ENCODE results near the gene TNS2.

Gene TNS2

DNA sequence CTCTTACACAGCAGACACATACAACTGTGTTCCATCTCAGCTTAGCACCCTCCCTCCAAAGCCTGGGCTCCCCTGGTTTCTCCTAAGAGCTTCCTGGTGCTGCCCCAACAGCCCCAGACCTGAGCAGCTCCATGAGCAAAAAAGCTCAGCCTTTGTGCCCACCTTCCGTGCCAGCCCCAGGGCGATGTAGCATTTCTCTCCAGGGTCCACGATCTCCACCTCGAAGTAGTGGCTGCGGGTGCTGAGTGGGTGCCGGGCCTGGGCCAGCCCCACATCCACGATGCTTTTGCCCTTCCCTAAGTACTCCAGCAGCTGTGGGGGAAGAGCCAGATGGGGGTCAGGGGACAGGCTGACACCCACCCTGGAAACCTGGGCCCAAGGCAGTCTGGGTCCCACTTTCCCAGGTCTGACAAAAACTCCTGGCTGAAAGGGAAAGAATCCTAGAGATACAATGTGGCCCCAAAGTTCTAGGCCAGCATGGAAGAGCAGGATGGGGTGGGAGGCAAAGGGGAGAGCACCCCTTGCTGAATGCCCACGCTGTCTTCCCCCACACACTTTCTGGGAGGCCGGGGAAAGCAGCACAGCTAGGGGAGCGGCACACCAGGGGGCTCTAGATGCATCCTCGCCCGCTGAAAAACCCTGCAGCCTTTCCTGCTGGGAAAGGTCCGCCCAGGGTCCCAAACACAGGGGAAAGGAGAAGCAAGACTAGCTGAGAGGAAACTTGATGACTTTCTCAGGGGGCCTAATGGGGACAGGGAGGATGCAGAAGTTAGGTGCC lies 18.3 kb downstream of the TNS2 start:
- no peak for DNase-seq (ENCODE audit: low read depth in 3 of 3)

DNA sequence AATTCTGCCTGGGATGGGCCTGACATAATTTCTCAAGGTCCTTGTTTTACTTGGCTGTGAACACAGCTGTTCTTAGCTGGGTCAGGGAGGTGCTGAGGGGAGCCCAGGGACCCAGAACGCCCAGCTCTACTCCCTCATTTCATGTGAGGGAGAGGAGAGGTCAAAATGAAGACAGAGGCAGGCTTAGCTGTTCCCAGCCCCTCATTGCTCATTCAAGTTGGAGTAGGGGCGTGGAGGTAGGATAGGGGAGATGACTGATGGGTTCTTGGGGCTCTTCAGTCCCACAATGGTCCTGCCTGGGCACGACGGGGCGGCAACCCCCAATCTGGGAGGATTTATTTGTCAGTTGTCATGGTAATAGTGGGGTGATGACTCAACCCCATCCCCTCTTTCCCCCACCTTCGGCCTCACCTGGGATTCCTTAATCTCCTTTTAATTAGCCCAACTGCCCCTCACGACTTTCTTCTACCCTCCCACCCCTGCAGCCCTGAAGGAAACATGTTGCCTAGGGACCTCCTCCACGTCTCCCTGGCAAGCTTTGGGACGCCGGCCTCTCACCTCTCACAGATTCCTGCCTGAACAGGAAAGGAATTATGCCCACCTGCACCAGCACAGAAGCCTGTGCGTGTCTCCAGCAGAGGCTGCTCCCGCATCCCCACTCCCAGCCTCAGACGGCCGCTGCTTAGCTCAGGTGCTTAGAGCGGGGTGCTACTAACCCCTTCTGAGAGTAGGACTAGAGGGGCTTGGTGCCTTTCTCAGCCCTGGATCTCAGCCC lies 19.1 kb downstream of the TNS2 start:
- no peak for DNase-seq (ENCODE audit: low read depth in 3 of 3)

DNA sequence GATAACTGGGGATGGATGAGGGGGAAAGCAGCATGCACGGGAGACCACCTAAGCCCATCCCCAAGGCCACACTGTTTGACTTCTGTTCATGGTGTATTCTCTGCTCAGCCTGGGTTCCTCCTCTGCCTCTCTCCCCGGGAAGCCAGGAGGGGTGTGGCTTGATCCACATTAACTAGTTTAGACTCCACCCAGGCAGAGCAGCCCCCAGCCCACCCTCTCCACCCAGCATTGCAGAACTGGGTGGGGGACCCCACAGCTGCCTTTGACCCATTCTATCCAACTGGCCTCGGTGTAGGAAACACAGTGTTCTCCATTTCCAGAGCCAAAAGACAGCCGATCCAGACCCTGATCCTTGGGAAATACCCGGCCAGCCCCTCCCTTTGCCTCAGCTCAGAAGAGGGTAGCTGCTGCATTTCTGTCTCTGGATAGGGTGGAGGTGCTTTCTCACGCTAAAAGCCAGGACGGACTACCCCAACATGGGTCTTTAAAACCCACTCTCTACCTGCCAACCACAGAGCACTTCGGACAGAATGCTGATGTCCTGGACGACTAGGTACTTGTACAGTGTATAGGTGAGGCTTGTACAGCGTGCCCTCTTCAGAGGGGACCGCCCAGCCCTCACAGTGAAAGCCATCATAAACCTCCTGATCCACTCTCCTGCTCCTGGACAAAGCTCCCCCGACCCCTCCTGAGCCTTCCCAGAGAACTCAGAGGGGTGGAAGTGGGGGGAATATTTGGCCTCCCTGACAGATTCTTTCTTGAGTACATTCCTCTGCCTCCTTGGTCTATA lies 20.0 kb downstream of the TNS2 start:
- DNase-seq (ENCODE audit: low read depth in 3 of 3) = no peak

DNA sequence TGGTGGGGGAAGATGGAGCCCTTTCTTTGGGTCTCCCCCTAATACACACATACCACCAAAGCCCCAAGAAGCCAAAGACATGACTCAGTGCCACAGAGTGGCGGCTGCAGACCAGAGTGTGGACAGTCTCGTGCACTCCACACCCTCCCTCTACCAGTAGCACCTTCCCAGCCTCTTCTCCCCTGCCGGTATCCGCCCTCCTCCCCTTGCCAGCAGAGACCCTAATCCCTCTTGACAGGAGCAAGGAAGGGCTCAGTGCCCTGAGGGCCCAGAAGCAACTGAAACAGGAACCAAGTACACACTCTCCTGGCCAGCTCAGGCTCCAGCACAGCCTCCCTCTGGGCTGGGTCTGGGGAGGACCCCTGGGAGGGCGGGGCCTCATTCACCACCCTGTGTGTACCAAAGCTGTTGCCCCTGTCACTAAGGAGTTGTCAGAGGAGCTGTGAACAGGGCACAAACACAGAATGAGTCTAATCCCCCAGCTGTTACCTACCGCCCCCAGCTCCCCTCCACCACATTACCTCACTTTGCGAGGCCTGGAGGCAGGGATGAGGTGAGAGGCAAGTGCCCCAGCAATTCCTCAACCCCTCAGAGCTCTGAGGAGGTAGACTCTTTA lies 21.1 kb downstream of the TNS2 start:
- DNase-seq (ENCODE audit: low read depth in 3 of 3) = no peak

DNA sequence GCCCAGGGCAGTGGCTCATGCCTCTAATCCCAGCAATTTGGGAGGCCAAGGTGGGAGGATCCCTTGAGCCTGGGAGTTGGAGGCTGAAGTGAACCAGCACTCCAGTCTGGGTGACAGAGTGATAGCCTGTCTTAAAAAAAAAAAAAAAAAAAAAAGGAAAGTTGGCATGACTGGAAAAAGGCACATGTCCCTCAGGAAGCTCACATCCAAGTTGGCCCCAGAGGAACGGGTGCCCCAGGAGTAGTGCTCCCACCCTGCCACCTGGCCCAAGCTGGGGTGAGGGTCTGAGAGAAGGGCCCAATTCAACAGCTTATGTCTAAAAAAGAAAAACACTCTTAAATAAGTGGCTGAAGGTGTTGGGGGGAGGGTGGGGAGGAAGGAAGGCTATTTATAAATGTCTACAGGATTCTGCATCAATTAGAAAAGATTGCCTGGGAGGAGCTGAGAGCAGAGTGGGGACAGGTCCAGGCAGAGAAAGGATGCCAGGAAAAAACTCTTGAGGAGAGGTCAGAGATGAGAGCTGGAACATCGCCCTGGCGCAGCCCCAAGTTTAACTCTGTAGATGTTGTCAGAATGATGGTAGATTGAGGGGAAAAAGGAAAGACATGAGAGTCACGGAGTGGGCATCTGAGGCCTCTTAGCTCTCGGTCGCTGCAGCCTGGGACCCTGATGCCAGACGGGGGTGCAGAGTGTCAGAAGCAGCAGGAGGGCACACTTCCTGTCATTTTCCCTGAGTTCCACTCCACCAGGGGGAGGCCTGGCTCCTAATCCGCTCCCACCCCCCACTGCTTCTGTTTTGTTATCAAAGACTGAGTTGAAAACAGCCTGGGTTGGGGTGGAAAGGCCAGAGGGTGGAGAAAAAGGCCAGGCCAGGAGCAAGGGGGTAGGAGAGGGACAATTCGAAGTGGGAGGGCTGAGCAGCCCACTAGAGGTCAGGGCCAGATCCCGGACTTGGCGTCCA lies 22.0 kb downstream of the TNS2 start:
- DNase-seq (ENCODE audit: low read depth in 3 of 3) = no peak

DNA sequence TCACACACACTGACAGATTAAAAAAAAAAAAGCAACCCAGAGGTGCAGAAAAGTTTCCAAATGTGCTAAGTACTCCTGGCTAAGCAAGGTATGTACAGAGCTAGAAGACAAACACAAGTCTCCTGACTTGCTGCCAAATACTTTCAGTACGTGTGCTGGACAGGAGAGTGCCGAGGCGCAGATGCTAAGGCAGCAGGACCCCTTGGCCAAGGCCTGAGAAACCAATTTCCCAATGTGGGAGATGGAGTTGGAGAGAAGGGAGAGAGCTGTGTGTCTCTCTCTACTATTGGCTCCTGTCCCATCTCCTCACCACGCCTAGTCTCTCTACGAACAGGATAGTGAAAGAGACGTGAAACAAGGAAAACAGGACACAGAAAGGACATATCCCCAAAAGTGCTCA lies 24.0 kb downstream of the TNS2 start:
- no peak for DNase-seq (ENCODE audit: low read depth in 3 of 3)

DNA sequence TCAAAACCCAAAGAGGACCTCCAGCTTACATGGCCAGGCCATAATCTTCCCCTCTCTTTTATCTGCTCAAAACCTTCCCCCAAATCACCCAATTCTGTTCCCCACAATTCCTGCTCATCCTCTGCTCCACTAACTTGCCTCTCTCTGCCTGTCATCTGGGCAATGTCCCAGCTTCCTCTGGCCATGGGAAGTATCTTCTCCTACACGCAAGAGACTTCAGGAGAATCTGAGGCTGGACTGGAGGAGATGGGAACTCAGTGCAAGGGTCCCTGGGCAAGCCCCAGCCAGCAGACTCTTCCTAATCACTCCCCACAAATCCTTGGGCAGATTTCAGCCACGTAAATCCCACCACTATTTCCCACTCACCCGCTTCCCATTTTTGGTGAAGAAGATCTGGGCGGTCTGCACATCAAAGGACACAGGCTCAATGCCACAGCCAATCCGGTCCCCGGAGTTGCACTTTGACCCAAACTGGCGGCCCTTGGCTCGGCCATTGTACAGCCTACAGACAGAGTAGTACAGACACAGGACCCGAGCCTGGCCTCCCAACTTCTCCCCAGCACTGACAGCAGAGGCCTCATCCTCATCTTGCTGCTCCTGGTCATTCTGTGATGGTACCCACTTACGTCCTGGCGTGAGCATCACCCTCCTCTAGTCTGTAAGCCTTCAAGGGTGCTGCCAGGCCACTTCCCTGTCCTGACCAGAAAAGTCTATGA lies 24.6 kb downstream of the TNS2 start:
- no peak for DNase-seq (ENCODE audit: low read depth in 3 of 3)

DNA sequence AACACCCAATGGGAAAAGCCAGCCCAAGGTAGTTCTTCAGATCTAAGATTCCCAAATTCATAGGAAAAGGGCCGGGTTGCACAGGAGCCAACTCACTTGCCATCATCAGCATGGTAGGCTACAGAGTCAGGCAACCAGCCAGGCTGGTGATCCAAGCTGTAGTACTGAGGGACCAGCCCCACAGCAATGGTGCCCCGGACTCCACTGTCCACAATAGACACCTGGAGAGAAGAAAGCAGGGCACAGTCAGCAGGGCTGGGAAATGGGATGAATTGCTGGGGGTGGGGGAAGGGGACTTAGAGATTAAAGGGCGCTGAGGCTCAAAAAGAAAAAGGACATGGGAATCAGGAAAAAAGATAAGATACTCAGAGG lies 25.1 kb downstream of the TNS2 start:
- DNase-seq (ENCODE audit: low read depth in 3 of 3) = no peak

DNA sequence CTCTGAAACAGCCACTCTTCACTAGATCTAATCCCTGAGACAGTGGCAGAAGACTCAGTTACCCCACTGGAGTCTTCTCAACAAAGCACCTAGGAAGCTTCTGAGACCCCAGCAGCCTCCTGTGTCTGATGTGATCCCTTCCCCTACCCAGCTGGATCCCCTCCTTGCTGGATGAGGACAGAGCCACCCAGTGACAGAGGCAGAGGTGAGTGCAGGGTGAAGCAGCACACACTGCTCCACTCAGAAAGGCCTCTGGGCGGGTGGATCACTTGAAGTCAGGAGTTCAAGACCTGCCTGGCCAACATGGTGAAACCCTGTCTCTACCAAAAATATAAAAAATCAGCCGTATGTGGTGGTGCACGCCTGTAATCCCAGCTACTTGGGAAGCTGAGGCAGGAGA lies 26.6 kb downstream of the TNS2 start:
- DNase-seq (ENCODE audit: low read depth in 3 of 3) = no peak

DNA sequence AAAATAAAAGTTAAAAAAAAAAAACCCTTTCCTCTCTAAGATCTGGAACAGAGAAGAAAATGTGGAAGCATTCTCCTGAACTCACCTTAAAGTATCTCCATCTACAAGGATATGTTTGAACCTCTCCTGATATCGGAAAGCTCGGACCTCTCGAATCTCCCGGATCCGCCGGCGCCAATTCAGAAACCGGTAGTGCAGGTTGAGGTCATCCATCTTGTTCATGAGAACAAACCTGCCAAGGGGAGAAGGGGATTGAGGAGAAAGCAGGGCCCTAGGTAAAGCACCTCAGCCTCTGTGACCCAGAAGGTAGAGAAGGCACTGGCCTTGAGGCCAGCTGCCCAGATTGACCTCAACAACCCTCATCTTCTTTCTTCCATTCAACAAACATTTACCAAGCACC lies 27.2 kb downstream of the TNS2 start:
- DNase-seq (ENCODE audit: low read depth in 3 of 3) = no peak

DNA sequence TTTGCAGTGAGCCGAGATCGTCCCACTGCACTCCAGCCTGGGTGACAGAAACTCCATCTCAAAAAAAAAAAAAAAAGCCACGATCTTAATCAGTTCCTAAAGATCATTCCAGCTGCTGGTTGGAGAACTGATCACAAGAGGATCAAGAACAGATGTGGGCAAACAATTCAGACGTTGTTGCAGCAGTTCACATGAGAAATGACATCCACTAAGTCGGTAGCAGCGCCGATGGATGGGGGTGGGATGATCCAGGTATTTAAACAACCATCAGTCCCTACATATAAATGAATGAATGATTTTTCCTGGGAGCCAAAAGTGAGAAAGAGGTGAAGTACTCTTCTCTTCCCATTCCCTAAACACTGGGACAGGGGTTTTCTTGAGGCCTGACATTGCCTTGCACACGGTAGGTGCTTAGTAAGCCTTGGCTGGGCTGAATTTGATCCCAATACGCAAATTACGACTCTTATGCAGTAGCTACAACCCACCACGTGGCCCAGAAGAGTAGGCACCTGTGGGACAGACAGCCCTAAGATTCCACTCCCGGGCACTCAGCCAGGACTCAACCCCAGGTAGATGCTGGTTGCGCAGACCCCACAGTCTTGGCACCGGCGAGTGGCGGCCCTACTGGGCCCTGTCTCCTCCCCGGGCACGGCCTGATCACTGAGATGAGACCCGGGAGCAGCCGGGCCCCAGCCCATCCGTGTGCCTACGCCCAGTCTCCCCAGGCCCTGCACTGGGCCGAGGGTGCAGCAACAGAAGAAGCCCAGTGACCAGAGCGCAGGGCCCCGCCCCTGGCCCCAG lies 28.8 kb downstream of the TNS2 start:
- no peak for DNase-seq (ENCODE audit: low read depth in 3 of 3)

DNA sequence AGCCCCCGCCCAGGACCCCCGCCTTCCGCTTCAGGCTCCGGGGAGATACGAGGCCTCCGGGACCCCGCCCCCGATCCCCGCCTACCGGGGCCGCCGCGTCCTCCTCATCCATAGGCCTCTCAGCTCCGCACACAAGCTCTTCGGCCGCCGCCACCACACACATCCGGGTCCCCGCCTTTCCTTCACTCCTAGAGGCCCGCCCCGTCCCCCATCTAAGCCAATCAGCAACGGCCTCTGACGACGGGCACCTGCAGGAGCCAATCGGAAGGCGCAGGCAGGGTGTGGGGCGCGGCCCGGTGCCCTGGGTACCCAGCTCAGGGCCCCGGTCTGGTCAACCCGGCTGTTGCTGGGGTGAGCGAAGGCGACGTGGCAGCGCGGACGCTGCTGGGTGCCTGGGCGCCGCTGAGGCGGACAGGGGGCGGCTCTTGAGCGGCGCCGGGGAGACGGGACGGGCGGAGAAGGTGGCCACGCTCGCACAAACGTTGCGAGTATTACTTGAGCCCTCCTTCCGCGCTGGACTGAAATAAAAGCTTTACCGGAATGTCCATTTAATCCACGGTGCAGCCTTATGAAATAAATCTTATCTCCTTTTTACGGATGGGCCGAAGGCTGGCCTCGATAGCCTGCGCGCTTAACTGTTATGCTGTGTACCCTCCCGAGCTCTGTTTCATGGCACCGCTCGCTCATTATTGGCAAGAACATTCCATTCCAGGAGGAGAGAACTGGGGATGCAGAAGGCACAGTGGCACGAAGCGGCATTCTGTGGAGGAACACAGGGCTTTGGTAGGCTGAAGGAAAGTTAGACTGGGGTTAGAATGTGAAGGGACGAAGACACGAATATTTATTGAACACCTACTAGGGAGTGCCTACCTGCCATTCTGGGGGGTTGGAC lies 29.6 kb downstream of the TNS2 start, which contains the start of gene SPRYD3:
TSS of gene SPRYD3 (minus strand) at position 165 of the 892 bp plus-strand sequence. CDS start at position 108, 57 bp downstream.
- peak; percentile 89 to 96 (median 93) for DNase-seq (ENCODE audit: low read depth in 3 of 3)

DNA sequence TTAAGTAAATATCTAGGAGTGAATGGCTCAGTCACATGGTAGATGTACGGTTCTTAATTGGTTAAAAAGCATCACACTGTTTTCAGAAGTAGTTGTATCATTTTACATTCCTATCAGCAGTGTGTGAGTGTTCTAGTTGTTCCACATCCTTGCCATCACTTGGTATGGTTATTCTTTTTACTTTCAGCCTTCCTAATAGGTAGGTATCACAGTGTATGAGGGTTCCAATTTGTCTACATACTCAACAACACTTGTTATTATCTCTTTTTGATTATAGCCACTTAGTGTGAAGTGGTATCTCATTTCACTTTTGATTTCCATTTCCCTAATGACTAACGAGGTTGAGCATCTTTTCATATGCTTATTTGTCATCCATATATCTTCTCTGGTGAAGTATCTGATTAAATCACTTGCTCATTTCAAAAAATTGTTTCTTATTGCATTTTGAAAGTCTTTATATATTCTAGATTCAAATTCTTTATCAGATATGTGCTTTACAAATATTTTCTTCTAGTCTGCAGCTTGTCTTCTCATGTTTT lies 32.8 kb downstream of the TNS2 start:
- no peak for DNase-seq (ENCODE audit: low read depth in 3 of 3)

DNA sequence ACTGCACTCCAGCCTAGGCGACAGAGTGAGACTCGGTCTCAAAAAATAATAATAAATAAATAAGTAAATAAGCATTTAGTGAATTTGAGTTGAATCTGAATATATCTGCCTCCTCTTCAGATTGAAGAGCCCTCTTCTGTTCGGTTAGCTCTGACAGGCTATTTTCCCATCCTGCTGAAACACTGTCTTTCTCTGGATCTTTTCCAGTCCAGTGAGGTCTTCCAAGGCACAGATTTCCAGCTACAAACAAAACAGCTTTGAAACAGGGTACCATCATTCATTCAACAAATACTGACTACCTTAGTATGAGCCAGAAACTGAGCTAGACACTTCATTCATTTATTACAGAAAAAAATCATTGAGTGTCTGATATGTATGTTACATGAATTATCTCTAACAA lies 36.5 kb downstream of the TNS2 start:
- DNase-seq (ENCODE audit: low read depth in 3 of 3) = no peak

DNA sequence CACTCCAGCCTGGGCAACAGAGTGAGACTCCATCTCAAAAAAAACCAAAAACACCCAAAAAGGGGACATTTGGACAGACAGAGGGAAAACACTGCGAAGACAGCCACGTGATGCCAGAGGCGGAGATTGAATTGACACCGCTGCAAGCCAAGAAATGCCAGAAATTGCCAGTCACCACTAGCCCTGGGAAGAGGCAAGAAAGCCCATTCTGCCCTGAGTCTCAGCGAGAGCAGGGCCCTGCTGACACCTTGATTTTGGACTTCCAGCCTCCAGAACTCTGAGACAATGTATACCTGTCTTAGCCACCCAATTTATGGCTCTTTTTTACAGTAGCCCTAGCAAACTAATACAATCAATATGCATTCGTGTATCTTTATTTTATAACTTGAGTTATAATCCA lies 40.2 kb downstream of the TNS2 start:
- no peak for DNase-seq (ENCODE audit: low read depth in 3 of 3)

DNA sequence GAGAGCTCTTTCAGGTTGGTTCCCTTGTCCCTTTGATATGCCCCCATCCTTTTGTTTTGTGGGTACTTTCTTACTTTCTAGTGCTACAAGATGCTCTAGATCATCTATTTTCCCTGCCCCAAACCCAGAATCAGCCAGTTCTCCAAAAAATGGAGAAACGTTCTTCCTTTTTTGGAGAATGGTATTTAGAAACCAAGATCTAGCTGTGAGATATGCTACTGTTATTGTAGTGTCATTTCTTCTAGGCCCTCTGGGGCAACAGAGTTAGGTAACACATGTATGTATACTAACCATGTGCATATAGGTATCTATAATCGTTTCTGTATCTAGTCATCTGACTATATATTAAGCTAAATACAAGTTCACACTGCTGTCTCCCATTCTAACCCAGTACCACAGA lies 40.7 kb downstream of the TNS2 start:
- DNase-seq (ENCODE audit: low read depth in 3 of 3) = no peak

DNA sequence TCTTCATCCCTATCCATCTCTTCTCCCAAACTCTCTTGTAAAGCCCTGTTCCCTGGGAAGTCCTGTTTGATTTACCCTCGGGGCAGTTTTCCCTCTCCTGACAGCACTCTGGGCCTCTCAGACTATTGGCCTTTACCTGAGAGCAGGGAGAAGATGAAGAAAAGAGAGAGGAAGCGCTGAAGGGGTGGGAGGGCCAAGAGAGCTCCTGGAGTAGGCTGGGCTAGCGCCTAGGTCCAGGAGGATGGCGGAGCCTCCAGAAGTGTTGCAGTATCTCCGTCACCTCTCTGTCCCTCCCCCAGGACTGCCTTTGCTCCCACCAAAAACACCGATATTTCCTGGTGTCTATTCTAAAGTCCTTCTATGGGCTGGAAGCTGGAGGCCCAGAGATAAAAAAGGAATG lies 41.9 kb downstream of the TNS2 start:
- no peak for DNase-seq (ENCODE audit: low read depth in 3 of 3)

DNA sequence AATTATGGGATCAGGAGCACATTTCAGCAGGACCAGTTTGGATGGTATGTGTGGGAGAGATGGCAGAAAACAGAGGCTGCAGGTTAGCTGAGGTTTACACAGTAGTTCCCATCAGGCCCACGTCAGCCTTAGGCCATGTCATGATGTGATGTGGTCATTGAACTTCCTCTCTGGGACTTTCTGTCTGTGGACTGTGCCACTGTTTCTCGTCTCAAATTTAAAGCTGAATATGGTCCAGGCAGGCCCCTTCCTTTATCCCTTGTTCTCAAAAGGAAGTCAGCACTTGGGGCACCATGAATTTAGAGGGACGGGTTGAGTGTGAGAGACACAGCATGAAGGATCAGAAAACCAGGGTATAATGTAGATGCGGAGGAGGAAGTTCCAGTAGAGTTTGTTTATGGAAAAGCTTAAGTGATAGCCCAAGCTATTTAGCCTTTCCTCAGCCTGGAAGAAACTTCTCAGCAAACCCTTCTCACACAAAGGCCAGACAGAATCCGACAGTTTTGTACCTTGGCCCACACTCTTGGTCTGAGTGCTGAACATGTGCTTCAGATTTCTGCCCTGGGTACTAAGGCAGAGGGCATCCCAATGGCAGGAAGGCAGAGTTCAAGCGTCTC lies 44.0 kb downstream of the TNS2 start:
- DNase-seq (ENCODE audit: low read depth in 3 of 3) = no peak

All from stimulated activated CD4-positive, alpha-beta T cell treated with anti-CD3 and anti-CD28 coated beads, TNF-alpha, amount 100 ng/mL, for 48 hours (primary cell).